HG03280 (cell line): ENCODE data around the gene CPA3.

Experiments used
- ATAC-seq: cut with Tn5 transposase; IDR thresholded peaks from one replicate; pipeline ENCODE4 v1.9.1; 2021; ENCODE audit warnings: mild to moderate bottlenecking, moderate library complexity; ENCODE audit not compliant: unreplicated experiment

CPA3 gene, protein sequence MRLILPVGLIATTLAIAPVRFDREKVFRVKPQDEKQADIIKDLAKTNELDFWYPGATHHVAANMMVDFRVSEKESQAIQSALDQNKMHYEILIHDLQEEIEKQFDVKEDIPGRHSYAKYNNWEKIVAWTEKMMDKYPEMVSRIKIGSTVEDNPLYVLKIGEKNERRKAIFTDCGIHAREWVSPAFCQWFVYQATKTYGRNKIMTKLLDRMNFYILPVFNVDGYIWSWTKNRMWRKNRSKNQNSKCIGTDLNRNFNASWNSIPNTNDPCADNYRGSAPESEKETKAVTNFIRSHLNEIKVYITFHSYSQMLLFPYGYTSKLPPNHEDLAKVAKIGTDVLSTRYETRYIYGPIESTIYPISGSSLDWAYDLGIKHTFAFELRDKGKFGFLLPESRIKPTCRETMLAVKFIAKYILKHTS

DNA sequence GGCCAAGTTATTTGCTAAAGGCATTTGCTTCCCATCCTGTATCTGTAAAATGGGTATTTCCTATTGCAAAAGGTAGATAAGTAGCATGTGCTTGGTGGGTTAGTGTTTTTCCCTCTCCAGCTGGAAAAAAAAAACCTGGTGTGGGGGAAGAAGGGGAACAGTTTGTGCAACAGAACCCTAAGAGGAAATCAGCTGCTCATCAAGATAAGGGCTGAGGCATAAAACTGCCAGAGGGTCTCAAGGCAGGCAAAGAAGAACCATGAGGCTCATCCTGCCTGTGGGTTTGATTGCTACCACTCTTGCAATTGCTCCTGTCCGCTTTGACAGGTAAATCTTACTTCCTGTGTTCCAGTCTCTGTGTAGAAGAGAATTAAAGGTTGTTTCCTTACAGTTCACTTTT, at the start of gene CPA3:
Gene CPA3 (plus strand): TSS at position 248 of the 400 bp plus-strand sequence. CDS start 12 bp downstream, at position 260.
- ATAC-seq: no peak

DNA sequence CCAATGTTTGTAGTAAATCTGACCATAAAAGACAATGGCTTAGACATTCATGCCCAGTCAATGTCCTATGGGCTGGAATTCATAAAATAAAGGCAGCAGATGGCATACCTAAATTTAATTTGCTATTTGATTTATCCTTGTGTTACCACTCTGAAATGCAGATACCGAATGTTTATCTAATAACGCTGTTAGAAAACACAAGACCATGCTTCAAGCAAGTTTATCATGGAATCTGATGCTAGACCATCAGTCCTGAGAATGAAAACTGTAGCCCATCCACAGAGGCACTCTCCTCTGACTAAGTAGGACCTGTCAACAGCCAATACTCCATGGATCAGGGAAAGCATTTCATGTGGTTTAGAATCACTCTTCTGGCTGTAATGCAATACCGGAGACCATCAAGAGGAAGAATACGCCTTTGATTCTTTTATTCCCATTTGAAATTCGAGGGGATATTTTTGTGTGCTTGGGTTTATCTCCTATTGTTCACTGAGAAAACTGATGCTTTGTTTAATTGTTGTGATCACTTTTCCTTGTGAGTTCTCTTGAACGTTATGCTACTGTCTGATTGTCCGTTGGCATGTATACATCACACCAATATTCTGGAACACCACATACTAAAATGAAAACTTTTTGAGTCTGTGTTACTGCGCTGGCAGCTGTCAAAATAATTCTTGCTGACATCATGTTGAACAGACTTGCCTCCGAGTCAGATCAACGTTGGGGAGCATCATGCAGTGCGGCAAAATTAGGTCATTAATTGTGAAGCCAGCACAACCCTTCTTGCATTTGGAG, 49.6 kb upstream of the CPA3 start:
- ATAC-seq: no peak

DNA sequence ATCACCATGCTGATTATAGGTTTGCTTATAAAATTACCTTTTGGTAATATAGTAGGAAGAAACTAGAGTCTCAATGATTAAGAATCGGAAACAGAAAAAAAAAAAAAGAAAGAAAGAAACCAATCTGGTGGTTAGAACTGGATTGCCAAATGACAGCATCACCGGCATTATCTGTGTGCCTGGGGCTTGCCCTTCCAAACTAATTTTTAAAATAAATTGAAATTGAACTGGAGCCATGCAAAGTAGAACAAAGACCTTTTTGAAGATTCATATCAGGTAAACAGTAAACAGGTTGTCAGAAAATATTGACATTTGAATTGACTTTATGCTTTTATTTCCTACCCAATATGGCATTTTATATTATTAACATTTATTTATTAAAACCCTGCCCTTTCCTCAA, 48.7 kb upstream of the CPA3 start:
- ATAC-seq: no peak

DNA sequence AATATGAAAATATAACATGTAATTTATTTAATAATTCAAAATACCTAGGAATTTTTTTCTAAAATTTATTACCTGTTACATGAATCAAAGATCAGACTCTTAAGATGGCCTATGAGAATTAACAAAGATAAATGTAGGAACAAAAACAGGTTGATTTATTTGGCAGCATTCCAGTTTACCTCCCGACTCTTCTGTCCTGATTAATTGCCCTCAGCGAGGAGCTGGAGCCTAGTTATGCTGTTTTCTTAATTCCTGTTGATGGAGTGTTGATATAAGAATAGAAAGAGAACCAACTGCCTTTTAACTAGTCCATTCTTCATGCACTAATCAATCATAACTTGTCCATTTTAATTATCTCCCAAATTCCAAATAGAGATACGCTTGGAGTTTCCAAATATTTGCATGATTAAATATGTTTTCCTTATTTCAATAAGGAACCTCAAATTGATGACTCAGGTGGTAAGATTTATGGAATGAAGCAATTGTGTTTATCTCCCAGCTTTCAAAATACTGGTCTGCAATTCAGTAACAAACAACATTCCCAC, 48.0 kb upstream of the CPA3 start:
- ATAC-seq: no peak

DNA sequence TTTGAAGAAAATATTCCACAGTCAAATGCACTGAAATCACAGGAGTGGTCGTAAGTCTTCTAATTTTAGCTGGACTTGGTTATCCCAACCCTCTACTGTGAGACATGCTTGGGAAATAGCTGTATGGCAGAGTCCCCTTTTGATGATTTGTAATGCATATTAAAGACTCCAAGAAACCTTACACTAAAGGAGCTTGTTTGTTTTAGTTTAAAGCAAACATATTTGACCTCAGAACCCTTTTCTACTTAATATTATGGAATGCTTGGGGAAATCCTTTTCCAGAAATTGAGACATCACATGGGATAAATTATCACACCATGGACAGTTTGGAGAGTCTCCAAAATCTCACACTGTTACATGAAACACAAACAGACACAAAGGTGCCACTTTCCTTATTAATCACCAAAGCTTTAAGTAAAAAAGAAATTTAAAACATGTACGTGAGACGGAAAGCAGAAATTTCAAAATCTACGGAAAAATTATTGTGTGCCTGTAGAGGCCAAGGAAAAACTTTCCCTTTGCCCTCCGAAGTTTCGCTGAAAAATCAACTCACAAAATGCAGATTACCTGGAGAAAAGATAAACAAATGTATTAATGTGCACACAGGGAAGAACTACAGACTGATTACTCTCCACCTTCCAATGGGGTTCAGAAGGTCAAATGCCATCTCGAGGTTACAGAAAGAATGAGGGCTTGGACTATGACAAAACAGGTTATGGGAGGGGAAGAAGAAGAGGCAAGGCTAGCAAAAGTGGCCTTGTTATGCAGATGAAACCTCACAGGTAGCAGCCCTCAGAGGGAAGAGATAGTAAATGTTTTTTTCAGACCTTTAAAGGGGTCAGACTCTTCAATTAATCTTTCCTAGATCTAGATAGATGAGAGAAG, 44.5 kb upstream of the CPA3 start:
- ATAC-seq: no peak

DNA sequence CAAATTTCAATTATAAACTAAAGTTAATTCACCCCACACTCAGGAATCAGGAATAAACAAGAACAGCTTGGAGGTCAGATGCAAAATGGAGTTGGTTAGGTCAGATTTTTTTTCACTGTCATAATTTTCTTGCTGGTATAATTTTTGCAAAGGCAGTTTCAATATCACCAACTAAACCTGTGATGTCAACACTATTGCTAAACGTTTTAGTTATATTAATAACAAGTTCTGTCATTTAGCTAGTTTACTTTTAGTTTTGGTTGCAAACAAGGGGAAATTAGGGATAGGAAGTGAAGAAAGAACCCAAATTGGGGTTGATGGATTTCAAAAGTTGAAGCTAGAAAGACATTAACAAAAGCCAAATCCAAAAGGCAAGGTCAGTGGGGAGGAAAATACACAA, 42.1 kb upstream of the CPA3 start:
- no peak for ATAC-seq

DNA sequence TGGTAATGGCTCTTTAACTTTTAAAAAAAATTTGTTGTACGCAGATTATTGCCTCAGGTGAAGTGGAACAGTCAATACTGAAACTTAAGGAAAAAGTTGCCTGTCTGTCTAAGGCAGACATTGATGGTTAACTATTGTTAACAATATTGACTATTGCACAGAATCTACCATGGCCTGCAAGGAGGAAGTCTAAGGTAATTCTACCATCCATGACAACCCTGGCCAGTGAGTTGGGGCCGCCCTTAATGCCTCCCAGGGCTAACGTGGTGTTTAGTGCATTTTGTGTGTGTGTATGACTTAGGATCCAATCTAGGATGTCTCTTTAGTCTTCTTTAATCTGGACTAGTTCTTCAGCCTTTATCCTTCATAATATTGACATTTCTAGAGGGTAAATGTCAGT, 39.6 kb upstream of the CPA3 start:
- ATAC-seq: no peak

DNA sequence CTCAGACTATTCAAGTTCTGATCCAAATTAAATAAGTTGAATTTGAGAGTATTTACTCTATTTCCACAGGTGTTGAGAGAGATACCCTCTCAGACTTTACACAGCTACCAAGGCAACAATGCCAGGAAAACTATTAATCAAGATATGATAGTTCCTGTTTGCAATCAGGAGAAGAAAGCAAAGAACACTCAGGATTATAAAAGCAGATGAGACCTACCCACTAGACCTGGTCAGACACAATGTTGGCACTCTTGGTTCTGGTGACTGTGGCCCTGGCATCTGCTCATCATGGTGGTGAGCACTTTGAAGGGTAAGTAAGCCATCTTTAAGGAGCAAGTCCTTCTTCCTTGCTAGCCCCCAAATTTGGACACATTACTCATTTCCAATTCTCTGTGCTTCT, 37.5 kb upstream of the CPA3 start, which contains the start of gene CPB1:
Gene CPB1 (plus strand): TSS at position 227 of the 400 bp plus-strand sequence. CDS start 13 bp downstream, at position 240.
- no peak for ATAC-seq

DNA sequence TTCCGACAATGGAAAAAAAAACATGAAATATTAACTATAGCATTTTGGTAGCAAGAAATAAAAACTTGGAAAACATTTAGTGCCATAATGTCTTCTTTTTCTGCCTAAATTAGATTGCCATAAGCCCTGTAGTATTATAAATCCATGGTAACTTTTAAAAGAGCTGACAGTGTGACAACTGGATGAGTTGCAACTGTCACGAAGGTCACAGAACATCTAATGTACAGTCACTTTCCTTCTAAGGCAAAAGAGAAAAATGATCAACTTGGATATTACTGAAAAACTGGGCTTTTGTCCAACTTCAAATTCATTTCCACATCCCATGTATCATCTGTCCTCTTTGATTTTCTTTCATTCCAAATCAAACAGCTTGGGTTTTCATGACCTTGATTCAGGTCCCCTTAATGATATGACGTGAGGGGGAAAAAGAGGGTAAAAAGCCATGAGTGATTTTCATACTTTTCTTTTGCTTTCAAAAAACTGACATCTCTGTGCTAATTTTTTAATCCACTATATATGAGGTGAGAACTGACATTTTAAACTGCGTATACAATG, 36.9 kb upstream of the CPA3 start:
- no peak for ATAC-seq

DNA sequence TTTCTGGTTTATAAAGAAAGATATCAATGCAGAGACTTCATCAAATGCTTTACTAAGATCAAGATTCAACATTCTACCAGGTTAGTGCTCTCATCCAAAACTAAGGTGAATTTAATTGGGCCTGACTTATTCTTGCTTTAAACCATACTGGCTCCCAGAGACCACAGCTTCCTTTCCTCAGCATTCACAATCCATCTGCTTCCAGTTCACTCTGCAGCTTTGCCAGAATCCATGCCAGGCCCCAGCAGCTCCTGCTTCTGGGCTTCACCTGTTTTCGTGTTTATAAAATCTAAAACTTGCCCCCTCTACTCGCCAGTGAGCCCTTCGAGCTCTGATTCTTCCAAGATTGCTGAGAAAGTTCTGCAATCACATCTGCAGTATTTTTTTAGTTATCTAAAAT, 35.2 kb upstream of the CPA3 start:
- ATAC-seq: no peak

DNA sequence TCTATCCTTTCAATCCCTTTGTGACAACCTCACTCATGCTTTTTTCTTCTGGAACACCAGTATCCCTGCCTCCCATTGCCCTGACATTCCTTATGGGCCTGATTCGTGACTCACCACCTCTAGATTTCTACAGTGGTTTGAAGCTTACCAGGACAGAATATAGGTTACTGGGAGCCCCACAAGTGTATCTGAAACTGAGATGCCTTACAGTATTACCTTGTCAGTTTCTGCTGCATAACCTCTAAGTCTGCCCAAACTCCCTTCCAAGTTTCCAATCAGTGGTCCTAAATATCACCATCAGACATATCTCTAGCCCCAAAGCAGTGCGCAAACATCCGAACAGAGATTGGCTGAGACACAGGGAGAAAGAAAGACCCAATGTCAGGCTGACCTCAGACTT, 31.9 kb upstream of the CPA3 start:
- ATAC-seq: no peak

DNA sequence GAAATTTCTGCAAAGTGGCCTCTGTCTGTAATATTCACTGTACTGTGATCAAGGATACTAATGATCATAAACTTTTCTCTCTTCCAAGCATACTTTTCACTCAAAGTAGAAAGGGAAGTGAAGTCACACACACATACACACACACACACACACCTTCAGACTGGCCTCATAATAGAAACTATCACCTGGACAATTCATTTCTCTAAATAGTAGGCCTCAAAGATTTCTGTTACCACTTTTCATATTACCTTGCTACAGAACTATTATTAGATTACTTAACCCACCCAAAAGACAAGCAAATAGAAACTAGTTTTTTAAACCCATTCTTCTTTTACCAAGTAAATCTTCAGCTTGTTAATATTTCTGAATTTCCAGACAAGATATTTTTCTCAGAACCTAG, 25.3 kb upstream of the CPA3 start:
- peak; percentile 64 for ATAC-seq

DNA sequence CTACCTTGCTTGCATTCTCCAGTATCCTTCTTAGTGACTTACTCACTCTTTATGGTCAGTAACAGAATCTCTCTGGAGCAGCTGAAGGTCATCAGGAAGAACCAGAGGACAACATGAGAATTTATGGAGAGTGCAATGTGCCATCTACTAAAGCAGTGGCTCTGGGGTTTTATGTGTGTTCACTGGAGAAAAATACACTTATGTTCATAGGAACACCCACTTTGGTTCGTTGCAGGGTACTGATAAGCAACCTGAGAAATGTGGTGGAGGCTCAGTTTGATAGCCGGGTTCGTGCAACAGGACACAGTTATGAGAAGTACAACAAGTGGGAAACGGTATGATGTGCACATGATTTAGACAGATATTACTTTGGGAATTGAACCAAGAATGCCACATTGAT, 24.6 kb upstream of the CPA3 start:
- no peak for ATAC-seq

DNA sequence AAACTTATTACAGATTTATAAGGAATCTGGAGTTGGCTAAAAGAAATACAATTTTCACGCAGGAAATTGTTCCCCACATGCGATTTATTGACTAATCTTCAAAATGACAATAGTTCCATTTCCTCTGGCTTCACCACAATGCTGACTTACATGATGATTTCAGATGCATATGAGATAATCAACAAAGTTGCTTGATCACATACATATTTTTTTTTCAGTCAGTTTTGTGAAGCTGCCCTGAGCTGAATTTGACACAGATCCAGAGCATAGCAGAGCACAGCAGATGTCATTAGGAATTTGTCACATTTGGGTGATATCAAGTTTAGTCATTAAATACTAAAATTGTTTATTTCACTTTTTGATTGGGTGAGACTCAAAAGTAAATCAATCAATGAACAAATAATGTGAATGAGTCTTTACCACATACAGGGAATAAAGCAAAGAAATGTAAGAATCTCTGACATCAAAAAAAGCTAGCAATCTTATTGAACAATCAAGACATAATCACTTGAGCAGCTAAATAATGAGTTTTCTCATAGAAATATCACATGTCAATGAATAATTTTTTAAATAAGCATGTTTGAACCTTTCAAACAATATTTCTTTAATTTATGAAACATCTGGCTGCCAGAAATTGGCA, 19.2 kb upstream of the CPA3 start:
- ATAC-seq: no peak

DNA sequence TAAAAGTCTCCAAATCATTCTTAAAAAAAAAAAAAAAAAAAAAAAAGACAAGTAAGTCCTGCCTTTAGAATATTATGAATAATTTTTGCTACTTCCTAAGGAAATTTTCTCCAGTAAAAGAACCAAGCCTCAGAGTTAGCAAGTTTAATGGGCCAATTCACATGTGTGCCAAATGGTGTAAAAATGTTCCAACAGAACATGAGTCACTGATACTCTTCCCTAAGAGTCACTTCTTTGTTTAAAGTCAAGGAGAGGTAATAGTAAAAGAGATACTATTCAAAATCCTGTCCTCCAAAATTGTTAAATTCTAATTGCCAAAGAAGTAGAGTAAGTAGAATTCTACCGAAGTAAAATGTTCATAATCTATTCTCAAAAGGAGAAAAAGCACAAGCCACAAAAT, 17.7 kb upstream of the CPA3 start:
- ATAC-seq: no peak

DNA sequence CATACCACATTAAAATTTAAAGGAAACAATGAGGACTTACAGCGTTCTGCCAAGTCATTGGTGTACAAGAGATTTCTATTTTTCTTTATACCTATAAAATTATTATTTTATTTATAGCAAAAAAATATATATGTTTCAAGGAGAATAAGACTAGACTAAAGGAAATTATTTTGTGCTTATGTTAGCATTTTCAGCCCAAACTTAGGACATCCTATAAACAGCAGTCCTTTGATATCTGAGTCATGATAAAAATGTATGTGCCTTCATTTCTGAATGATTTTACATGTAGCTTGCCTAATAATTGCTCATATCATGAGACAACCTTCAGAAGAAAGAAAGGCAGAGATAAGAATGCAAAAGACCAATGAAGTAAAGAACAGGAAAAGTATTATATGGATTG, 16.7 kb upstream of the CPA3 start:
- no peak for ATAC-seq

DNA sequence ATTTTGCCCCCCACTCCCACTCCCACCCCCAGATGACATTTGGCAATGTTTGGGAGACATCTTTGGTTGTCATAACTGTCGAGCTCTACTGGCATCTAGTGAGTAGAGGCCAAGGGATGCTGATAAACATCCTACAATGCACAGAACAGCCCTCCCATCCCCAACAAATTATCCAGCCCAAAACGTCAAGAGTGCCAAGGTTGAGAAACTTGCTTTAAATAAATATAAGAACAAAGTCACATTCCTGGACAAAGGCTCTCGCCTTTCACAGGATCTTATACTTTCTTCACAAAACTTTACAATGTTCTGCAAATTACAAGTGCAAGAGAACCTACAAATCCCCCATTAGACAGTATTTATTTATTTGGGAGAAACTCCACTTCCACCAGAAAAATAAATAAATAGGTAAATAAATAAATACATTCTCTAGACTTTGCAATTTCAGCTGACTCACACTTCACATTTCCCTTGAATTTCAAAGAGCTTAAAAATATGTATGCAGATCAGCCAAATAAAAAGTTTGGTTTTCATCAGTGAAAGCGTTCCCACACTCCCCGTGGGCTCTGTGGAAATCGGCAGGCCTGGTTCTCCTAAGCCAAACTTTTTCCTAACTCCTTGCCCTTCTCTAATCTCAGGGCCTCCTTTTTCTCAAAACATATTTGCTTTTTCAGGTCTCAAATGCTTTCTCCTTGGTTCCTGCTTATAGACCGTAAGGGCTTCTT, 12.7 kb upstream of the CPA3 start:
- ATAC-seq: no peak

DNA sequence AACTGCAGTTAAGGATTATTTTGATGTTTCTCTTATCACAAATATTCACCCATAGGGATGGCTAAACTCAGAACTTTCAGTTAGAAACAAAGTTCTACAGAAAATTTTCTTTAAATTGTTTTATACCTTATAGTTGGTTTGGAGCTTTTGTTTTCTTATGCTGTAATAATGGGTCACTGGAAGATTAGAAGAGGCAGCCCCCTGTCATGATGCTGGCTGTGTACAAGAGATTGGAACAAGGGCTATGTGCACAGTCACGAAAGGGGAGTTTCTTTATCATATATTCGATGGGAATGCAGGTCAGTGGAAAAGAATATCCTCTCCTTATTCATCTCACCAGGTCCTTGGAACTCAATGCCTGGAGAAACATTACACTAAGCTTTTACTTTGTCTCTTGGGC, 12.0 kb upstream of the CPA3 start:
- ATAC-seq: no peak

DNA sequence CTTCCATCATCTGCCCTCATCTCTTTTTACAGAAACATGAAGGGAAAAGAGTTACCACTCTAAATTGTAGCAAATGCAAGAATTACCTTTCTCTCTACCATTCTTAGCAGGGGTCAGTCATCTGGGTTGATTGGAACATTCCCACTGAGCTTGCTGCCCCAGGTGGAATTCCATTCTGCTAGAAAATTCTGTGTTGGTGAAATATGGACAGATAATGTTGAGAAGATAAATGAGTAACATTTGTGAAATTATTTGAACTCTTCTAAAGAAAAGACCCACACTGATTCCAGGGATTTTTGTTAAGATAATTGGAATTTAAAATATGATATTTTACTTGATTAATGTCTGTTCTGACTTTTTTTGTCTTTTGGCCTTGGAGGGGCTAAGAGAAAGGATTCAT, 11.0 kb upstream of the CPA3 start:
- ATAC-seq: no peak
